Right atrium auricular region (tissue), 2 donors: ENCODE data around the gene NDST3. TPM values are rescaled to one million over a fixed set of nuclear protein-coding genes. Genes with fewer than 3 reads are reported as not detected.

Source experiments
- DNase-seq: peaks from one replicate; pipeline ENCODE4 v3.0.0-alpha.2; 2019; ENCODE audit warnings: low spot score
- H3K27ac ChIP-seq, 2 donors: fragments of 200-600 bp; sonication (generic); 1 replicate in 1 of 2; 2 replicates in 1 of 2; pipeline ENCODE4 v1.5.1; 2016 to 2019
- H3K27me3 ChIP-seq, 2 donors: fragments of 200-600 bp; sonication (generic); one replicate each; pipeline versions ENCODE4 v1.5.1 to v1.6.0; 2017 to 2019
- H3K36me3 ChIP-seq: fragments of 200-600 bp; sonication (generic); one replicate; pipeline ENCODE4 v1.5.1; 2016
- H3K4me1 ChIP-seq, 2 donors: fragments of 200-600 bp; sonication (generic); one replicate each; pipeline versions ENCODE4 v1.5.1 to v1.6.0; 2017 to 2019
- H3K4me3 ChIP-seq, 2 donors: fragments of 200-600 bp; sonication (generic); 1 replicate in 1 of 2; 2 replicates in 1 of 2; pipeline ENCODE4 v1.5.1; 2017 to 2019; ENCODE audit warnings: mild to moderate bottlenecking in 1 of 2, moderate library complexity in 1 of 2
- H3K9me3 ChIP-seq, 2 donors: fragments of 200-600 bp; sonication (generic); one replicate each; pipeline ENCODE4 v1.5.1; 2019
- CTCF ChIP-seq, 2 donors: fragments of 200-600 bp; sonication (generic); IDR thresholded peaks; one replicate each; pipeline ENCODE4 v1.5.1; 2019; ENCODE audit warnings: antibody characterized with exemption in 2 of 2
- total RNA-seq, 2 donors: library from RNA; depleted of rRNA; stranded (reverse); fragments of >200 nt; gene quantifications; one replicate each; pipeline ENCODE4 v1.1.0, GENCODE V29; 2016

Gene NDST3
- total RNA-seq, 2 donors from 2014 or later = 0.15 TPM; not detected in 1

DNA sequence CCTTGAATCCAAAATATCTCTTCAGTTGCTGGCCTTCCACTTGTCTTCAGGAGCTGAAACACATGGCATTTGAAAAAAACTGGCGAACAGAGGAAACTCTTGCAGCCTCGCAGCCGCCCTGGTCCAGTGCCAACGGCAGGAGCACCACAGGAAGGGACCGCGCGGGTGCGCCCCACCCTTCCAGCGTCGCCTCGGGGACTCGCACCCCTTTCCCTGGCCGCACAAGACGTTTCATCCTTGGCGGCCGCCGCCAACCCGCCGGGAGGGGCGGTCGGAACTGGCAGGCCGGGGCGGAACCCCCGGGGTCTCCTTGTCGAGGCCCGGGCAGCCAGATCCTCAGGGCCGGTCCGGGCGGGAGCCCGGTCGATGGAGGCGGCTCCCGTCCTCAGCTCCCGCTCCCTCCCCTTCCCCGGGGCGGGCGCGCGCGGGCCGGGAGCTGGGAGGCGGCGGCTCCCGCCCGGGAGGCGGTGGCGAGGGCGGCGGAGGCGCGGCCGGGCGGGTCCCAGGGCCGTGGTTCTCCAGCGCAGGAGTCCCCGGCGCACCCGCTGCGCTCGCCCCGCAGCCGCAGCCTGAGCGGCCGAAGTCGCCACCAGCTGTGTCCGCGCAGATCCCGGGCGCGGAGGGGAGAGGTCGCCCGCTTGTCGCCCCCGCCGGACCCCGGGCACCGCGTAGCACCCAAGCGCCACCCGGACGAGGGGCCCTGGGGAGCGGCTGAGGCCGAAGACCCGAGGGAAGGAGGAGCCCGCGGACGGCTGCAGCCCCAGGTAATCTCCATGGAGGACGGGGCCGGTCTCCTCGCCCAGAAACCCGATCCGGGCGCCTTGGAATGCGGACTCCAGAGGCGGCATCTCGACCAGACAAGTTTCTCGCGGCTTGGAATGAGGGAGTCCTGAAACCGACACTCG lies 886 bp upstream of the NDST3 start:
- no peaks in the 10 kb centered on the region for H3K27me3 ChIP-seq
- DNase-seq = no peak

DNA sequence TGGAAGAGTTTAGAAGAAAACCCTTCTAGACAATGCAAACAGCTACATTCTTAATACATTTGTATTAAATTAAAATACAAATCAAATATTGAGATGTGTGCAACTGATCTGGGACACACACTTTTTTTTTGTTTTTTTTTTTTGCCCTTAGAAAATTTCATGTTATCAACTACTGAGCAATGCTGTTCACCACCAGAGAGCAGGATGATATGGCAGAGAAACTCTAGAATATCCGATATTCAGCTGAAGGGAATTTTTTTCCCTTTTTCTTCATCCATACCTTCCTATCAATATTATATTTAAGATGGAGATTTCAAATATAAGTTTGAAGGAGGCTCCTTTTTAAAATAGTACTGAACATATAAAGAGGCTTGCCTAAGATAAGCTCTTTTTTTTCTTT lies 1.0 kb downstream of the NDST3 start:
- no peak for DNase-seq
- Histone ChIP-seq H3K27me3 (no peaks in the 10 kb centered on the region), H3K4me3 (no peak overlapping the region), H3K36me3 (no peaks in the 10 kb centered on the region), H3K27ac (no peak overlapping the region), H3K4me1 (peaks cover 0 to 4% of the 10 kb centered on the region in 2 donors), H3K9me3 (no peaks in the 10 kb centered on the region)
- TF ChIP-seq CTCF (IDR thresholded peaks at IDR 0.05) = no peak

More for the DNA sequence above, 886 bp upstream of the NDST3 start:
- no peak for TF ChIP-seq CTCF (IDR thresholded peaks at IDR 0.05)
- H3K27ac ChIP-seq = no peak overlapping the region
- H3K36me3 ChIP-seq = no peaks in the 10 kb centered on the region
- H3K4me1 ChIP-seq = peaks cover 0 to 4% of the 10 kb centered on the region in 2 donors
- H3K9me3 ChIP-seq = no peaks in the 10 kb centered on the region
- peak overlapping the region; percentile 14 to 41 for H3K4me3 ChIP-seq

DNA sequence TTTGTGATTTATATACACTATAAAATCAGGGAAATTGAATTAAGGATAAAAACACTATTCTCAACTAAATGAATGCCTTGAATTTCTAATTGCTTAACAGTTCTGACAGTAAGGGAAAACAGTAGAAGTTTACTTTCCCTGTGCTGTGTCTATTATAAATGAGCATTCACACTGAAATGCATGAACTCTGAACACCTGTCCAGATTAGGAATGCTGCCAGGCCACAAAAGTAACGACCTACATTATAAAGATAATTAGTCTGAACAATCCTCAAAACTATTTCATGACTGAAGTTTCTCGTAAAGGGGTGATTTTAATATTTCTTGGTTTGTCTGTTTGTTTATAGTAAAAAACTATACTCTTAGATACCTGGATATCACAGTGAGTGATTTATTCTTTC lies 2.0 kb downstream of the NDST3 start:
- no peak for TF ChIP-seq CTCF (IDR thresholded peaks at IDR 0.05)
- no peaks in the 10 kb centered on the region for H3K9me3 ChIP-seq
- peaks cover 0 to 4% of the 10 kb centered on the region in 2 donors for H3K4me1 ChIP-seq
- H3K27ac ChIP-seq = no peak overlapping the region
- no peaks in the 10 kb centered on the region for H3K27me3 ChIP-seq
- H3K4me3 ChIP-seq = no peak overlapping the region
- no peaks in the 10 kb centered on the region for H3K36me3 ChIP-seq
- DNase-seq = no peak

DNA sequence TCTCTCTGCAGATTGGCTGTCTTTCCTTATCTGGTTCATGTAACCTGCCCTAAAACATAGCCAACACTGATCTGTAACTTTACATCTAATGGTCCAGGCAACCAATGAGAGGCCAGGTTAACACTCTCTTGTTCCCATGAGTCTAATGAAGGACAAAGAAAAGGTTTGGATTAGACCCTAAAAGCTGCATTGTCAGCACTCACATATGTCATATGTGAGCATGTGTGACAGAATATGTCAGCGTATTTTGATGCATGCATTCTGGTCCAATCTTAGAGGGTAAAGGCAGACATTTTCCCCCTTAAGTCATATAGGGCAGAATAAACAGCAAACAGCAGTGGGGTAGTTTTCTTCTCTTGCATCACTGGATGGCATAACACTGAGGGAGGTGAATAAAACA lies 3.7 kb downstream of the NDST3 start:
- no peak for DNase-seq
- no peak for TF ChIP-seq CTCF (IDR thresholded peaks at IDR 0.05)
- no peak overlapping the region for H3K27ac ChIP-seq
- no peaks in the 10 kb centered on the region for H3K36me3 ChIP-seq
- no peaks in the 10 kb centered on the region for H3K9me3 ChIP-seq
- no peak overlapping the region for H3K4me3 ChIP-seq
- H3K4me1 ChIP-seq = peaks cover 0 to 4% of the 10 kb centered on the region in 2 donors
- H3K27me3 ChIP-seq = no peaks in the 10 kb centered on the region

DNA sequence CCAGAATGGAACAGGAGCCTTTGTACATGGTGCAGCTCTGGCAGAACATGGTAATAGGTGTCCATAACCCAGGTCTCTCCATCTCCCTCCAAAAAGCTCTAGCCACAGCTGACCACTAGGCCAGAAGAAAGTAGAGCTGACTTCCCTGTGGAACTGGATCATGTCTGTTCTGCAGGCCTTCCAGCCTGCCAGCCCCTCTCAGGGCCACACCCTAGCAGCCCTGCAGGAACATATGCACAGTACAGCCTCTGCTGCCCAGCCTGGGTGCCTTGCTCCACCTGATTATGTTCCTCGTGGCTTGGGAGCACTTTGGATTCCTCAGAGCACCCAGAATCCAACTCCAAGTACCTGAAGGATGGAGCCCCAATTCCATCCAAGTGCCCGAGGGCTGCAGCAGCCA lies 12.0 kb downstream of the NDST3 start:
- no peak overlapping the region for H3K4me3 ChIP-seq
- H3K27me3 ChIP-seq = no peaks in the 10 kb centered on the region
- H3K4me1 ChIP-seq = no peaks in the 10 kb centered on the region
- no peak for TF ChIP-seq CTCF (IDR thresholded peaks at IDR 0.05)
- H3K27ac ChIP-seq = no peak overlapping the region
- no peak for DNase-seq
- H3K9me3 ChIP-seq = peaks cover 0 to 27% of the 10 kb centered on the region in 2 donors
- no peaks in the 10 kb centered on the region for H3K36me3 ChIP-seq
